Peyer's patch (tissue), 4 donors: Measurements from ENCODE around the gene GLS2.

Source experiments
- CTCF ChIP-seq, 6 experiments: fragments of 450-650 bp in 4 of 6; fragments of 200-600 bp in 2 of 6; sonication (generic) in 1 of 6; IDR thresholded peaks; one replicate each; pipeline ENCODE4 v1.5.1; 2017 to 2019; ENCODE audit warnings: antibody characterized with exemption in 6 of 6, mild to moderate bottlenecking in 3 of 6, moderate library complexity in 1 of 6
- POLR2A ChIP-seq, 2 donors: fragments of 450-650 bp; IDR thresholded peaks; one replicate each; pipeline ENCODE4 v1.5.1; 2017; ENCODE audit warnings: antibody characterized with exemption in 2 of 2, mild to moderate bottlenecking in 2 of 2, moderate library complexity in 2 of 2

DNA sequence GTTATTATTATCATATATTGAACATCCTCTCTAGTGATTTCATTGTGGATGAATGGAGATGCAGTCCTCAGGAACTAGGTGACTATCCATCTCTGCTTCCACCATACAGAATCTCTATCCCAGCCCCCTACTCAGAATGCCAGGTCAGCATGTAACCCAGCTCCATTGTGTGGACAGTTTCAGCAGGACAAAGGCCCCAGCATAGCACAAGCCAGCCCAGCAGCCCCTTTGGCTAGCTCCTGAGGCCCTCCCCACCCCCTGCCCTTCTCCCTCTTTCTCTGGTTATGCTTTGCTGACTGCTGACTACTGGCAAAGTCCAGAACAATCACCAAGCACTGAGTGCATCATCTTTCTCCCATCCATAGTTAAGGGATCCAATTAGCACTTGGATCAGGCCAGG lies 25.4 kb downstream of the GLS2 start:
- TF ChIP-seq CTCF (IDR thresholded peaks at IDR 0.05) (no peak), POLR2A (IDR thresholded peaks at IDR 0.05) (no peak)
